B cell (primary cell): Measurements from ENCODE around the gene PPTC7. TPM values are rescaled to one million over a fixed set of nuclear protein-coding genes. Genes with fewer than 3 reads are reported as not detected.
"Not testable (repeated sequence)": the region's sequence is repeated elsewhere in the genome, so short reads cannot be mapped to it uniquely, and the experiment has no call there.

ENCODE experiments used
- ATAC-seq: fragments of 200-7000 bp; cut with Tn5 transposase; one replicate; pipeline ENCODE4 v1.10.0; 2021; ENCODE audit warnings: low read depth, mild to moderate bottlenecking, moderate number of reproducible peaks, moderate library complexity
- CTCF ChIA-PET: fragments of 350-600 bp; sonication (Branson Sonifier 250); formaldehyde crosslinking; loops from one replicate; lab custom pipeline; 2021; ENCODE audit warnings: antibody characterized with exemption, inconsistent platforms; lab: Charles Lee
- POLR2A ChIA-PET: fragments of 350-600 bp; sonication (Branson Sonifier 250); formaldehyde crosslinking; loops from one replicate; lab custom pipeline; 2021; ENCODE audit warnings: antibody characterized with exemption; lab: Charles Lee
- DNase-seq: peaks from one replicate; pipeline ENCODE4 v3.0.0; 2013
- H2AFZ ChIP-seq: 2 replicates; pipeline ENCODE4 v1.6.1; 2012; ENCODE audit warnings: mild to moderate bottlenecking, low read depth, low read length; ENCODE audit not compliant: insufficient read depth, poor library complexity, severe bottlenecking
- H3K27ac ChIP-seq, 2 donors: 1 replicate in 1 of 2; 2 replicates in 1 of 2; pipeline ENCODE4 v1.5.1; 2012 to 2013; ENCODE audit warnings: low read length in 2 of 2, mild to moderate bottlenecking in 2 of 2, moderate library complexity in 1 of 2
- H3K27me3 ChIP-seq, 4 experiments: fragments of 200-600 bp in 1 of 4; sonication (generic) in 1 of 4; replicated peaks in 1 of 4; 1 replicate in 2 of 4; 2 replicates in 2 of 4; pipeline versions ENCODE4 v1.6.1 to v1.7.0; 2013 to 2016; ENCODE audit warnings: low read length in 3 of 4, mild to moderate bottlenecking in 2 of 4, mixed read lengths in 1 of 4, moderate library complexity in 1 of 4; ENCODE audit not compliant: insufficient read depth in 4 of 4, control insufficient read depth in 3 of 4; ENCODE audit errors: control extremely low read depth in 1 of 4
- H3K36me3 ChIP-seq, 2 experiments: replicated peaks in 1 of 2; 1 replicate in 1 of 2; 2 replicates in 1 of 2; pipeline versions ENCODE4 v1.6.1 to v1.7.1; 2013; ENCODE audit warnings: low read length in 1 of 2; ENCODE audit not compliant: insufficient read depth in 2 of 2, control insufficient read depth in 1 of 2; ENCODE audit errors: control extremely low read depth in 1 of 2, extremely low read depth in 1 of 2
- H3K4me1 ChIP-seq, 2 donors: fragments of 200-600 bp in 1 of 2; sonication (generic) in 1 of 2; 1 replicate in 1 of 2; 2 replicates in 1 of 2; pipeline versions ENCODE4 v1.5.1 to v1.6.1; 2013 to 2017; ENCODE audit warnings: low read length in 2 of 2; ENCODE audit not compliant: control insufficient read depth in 2 of 2, insufficient read depth in 2 of 2
- H3K4me2 ChIP-seq: replicated peaks from 2 replicates; pipeline ENCODE3; 2012; ENCODE audit warnings: mild to moderate bottlenecking, low read depth, low read length; ENCODE audit not compliant: poor library complexity, severe bottlenecking
- H3K4me3 ChIP-seq, 5 experiments: fragments of 200-600 bp in 1 of 5; sonication (generic) in 1 of 5; 1 replicate in 3 of 5; 2 replicates in 2 of 5; pipeline versions ENCODE4 v1.5.1 to v1.7.0; 2011 to 2016; ENCODE audit warnings: low read length in 4 of 5, mild to moderate bottlenecking in 4 of 5, low read depth in 2 of 5, control low read depth in 1 of 5, moderate library complexity in 1 of 5; ENCODE audit not compliant: insufficient read depth in 1 of 5; ENCODE audit errors: control extremely low read depth in 1 of 5, extremely low read depth in 1 of 5
- H3K79me2 ChIP-seq: fragments of 200-600 bp; sonication (generic); one replicate; pipeline ENCODE4 v1.6.0; 2016; ENCODE audit warnings: low read length; ENCODE audit not compliant: control insufficient read depth, insufficient read depth
- H3K9ac ChIP-seq: fragments of 200-600 bp; sonication (generic); 2 replicates; pipeline ENCODE4 v1.6.1; 2017; ENCODE audit warnings: mild to moderate bottlenecking, low read length, moderate library complexity
- H3K9me3 ChIP-seq, 3 donors: one replicate each; pipeline versions ENCODE4 v1.6.1 to v1.7.1; 2013; ENCODE audit warnings: low read length in 2 of 3; ENCODE audit not compliant: control insufficient read depth in 2 of 3, insufficient read depth in 1 of 3; ENCODE audit errors: control extremely low read depth in 1 of 3
- H4K20me1 ChIP-seq: 2 replicates; pipeline ENCODE4 v1.6.0; 2012; ENCODE audit warnings: mild to moderate bottlenecking, low read length; ENCODE audit not compliant: insufficient read depth, control insufficient read depth, poor library complexity, severe bottlenecking
- H3K27ac Mint-ChIP-seq: one replicate; pipeline ENCODE4 v1.8.0; 2021; ENCODE audit warnings: mixed read lengths
- H3K27me3 Mint-ChIP-seq: one replicate; pipeline ENCODE4 v1.8.0; 2021; ENCODE audit warnings: mixed read lengths
- H3K4me1 Mint-ChIP-seq: one replicate; pipeline ENCODE4 v1.8.0; 2021; ENCODE audit warnings: mixed read lengths
- H3K4me3 Mint-ChIP-seq: one replicate; pipeline ENCODE4 v1.8.0; 2021; ENCODE audit warnings: mixed read lengths
- H3K9me3 Mint-ChIP-seq: one replicate; pipeline ENCODE4 v1.8.0; 2022; ENCODE audit warnings: mixed read lengths; ENCODE audit not compliant: insufficient read depth
- CTCF ChIP-seq: fragments of 200-600 bp; IDR thresholded peaks from one replicate; pipeline ENCODE4 v1.8.0; 2022; ENCODE audit warnings: antibody characterized with exemption, mild to moderate bottlenecking
- EZH2 ChIP-seq: IDR thresholded peaks from 2 replicates; pipeline ENCODE4 v1.6.1; 2012; ENCODE audit warnings: borderline replicate concordance, low read depth, mild to moderate bottlenecking, moderate library complexity, low read length; ENCODE audit not compliant: insufficient read depth, poor library complexity, severe bottlenecking
- WGBS: methylation state at CpG from one replicate; pipeline ENCODE4 v1.1.5; 2013; ENCODE audit warnings: missing lambda C conversion rate; ENCODE audit not compliant: insufficient coverage; 5-methylcytosine and 5-hydroxymethylcytosine counted together
- intact Hi-C: fragments of 100-400 bp; cut with micrococcal nuclease; formaldehyde crosslinking; loops from one replicate; pipeline ENCODE4 v1.10.0; 2022
- polyA plus RNA-seq: library from polyadenylated mRNA; depleted of rRNA; stranded (reverse); fragments of >200 nt; gene quantifications from 2 replicates; pipeline ENCODE4 v1.2.3, GENCODE V29; 2012
- total RNA-seq, 2 donors: library from RNA; stranded (reverse); fragments of 120-200 nt in 1 of 2; gene quantifications; 1 replicate in 1 of 2; 2 replicates in 1 of 2; pipeline versions ENCODE4 v1.2.3 to v1.2.4, GENCODE V29; 2013 to 2022

The PPTC7 gene
- total and polyA plus RNA-seq, 2 donors (not counting 1 experiment from before 2014, with no cell fraction given), result 20.7 to 44.9 TPM

GRCh38 chr12:110560048-110560447 lies 23.1 kb downstream of the PPTC7 start:
- peaks cover 59% of the 10 kb centered on the region for H4K20me1 ChIP-seq
- peaks cover 58 to 65% of the 10 kb centered on the region in 2 donors for H3K4me1 ChIP-seq
- H3K79me2 ChIP-seq, result peaks cover 99% of the 10 kb centered on the region
- peaks cover 72% of the 10 kb centered on the region for H3K4me1 Mint-ChIP-seq
- intact Hi-C loops, result loop anchor here (5.0 kb wide), 1 partner anchor 127 kb away; the partner anchor contains the start of gene HVCN1
- no peaks in the 10 kb centered on the region for H3K27me3 Mint-ChIP-seq
- peaks cover 0 to 4% (median 4%) of the 10 kb centered on the region in 3 donors for H3K9me3 ChIP-seq
- H3K27ac Mint-ChIP-seq, result peak overlapping the region; percentile 8
- H2AFZ ChIP-seq, result no peak overlapping the region
- TF ChIP-seq EZH2 (no peak), CTCF (no peak)
- DNase-seq (no peak), ATAC-seq (no peak)
- H3K4me3 Mint-ChIP-seq, result no peak overlapping the region
- H3K4me2 ChIP-seq, result peak overlapping the region; percentile 24
- H3K36me3 ChIP-seq, result peaks cover 5 to 10% of the 10 kb centered on the region in 2 experiments
- no peak overlapping the region for H3K9ac ChIP-seq
- no peak overlapping the region for H3K4me3 ChIP-seq
- H3K27me3 ChIP-seq, result no peaks in the 10 kb centered on the region
- POLR2A ChIA-PET, result interaction anchor here (0.6 to 0.7 kb wide), 2 partner anchors 16 to 19 kb away, joined by 3 to 4 read pairs; no protein-coding TSS in a partner anchor
- CTCF ChIA-PET, result interaction anchor here (1.2 to 4.5 kb wide), 5 partner anchors 16 to 110 kb away, joined by 3 to 51 read pairs (median 5); partner anchors contain the start of gene ARPC3
- 100% methylated on average over 1 of the region's 5 CpGs for WGBS
- H3K27ac ChIP-seq, result peak overlapping the region in 1 of 2 donors; percentile 67
- H3K9me3 Mint-ChIP-seq, result no peaks in the 10 kb centered on the region

GRCh38 chr12:110558945-110559344 lies 24.2 kb downstream of the PPTC7 start:
- peaks cover 100% of the 10 kb centered on the region for H3K79me2 ChIP-seq
- H3K4me1 ChIP-seq, result peaks cover 55 to 57% of the 10 kb centered on the region in 2 donors
- H3K27me3 ChIP-seq, H3K4me3 Mint-ChIP-seq, H3K9me3 Mint-ChIP-seq, H3K9ac ChIP-seq, ATAC-seq, DNase-seq, H2AFZ ChIP-seq, intact Hi-C loops, H3K27ac ChIP-seq, H3K27me3 Mint-ChIP-seq, H3K4me3 ChIP-seq, H3K9me3 ChIP-seq, H3K27ac Mint-ChIP-seq, H3K4me2 ChIP-seq: not testable (repeated sequence)
- ChIA-PET POLR2A (interaction anchor here (0.7 kb wide), 3 partner anchors 46 to 267 kb away, joined by 5 to 10 read pairs (median 6); no protein-coding TSS in a partner anchor), CTCF (interaction anchor here (1.0 to 4.5 kb wide), 4 partner anchors 17 to 109 kb away, joined by 5 to 51 read pairs (median 6); partner anchors contain the start of gene ARPC3)
- H4K20me1 ChIP-seq, result peaks cover 62% of the 10 kb centered on the region
- peaks cover 5 to 10% of the 10 kb centered on the region in 2 experiments for H3K36me3 ChIP-seq
- peaks cover 68% of the 10 kb centered on the region for H3K4me1 Mint-ChIP-seq
- no CpG with 5 or more reads among the region's 2 CpGs for WGBS
